ENCODE measurements around the gene KCTD1. TPM values are rescaled to one million over a fixed set of nuclear protein-coding genes. Genes with fewer than 3 reads are reported as not detected.

KCTD1 gene
- 22.3 and 22.6 TPM in 2 replicates for total RNA-seq (2014; rRNA removed; shearing (Covaris generic))

DNA sequence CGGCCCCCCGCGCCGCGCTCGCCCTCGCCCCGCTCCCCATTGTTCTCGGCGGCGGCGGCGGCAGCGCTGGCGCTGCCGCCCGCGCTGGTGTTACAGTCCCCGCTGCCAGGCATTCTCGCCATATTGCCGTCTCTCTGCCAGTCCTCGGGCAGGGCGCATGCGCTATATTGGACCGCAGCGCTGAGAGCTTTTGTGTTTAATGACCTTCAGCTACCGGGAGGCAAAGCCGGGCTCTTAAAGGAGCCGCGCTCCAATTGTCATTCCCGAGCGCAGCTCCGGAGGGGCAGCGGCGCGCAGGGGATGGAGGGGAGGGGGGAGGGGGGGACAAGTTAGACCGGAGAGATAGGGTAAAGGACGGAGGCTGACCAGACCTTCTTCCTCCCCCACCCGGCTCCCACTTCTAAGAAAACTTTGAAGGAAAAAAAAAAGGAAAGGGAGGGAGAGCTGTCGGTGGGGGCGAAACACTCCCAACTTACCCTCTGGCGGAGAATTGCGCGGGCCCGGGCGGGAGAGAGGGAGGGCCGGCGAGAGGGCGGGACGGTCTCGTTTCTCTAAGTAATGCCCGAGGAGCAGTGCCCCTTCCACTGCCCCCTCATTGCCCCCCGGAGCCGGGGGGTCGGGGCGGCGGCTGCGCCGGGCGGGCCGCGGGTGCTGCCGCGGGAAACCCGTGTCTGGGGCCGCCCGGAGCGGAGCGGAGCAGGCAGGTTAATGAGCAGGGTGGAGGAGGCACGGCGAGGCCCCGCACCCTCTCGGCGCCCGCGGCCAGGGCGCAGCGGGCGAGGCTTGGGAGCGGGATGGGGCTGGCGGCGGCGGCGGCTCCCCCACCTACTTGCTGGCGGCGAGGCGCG, at the start of gene KCTD1:
KCTD1 (minus strand) TSS at position 139 of the 848 bp plus-strand sequence; CDS start at position 122, 17 bp downstream.
- DNase-seq (ENCODE audit: low read depth): peak; percentile 85

DNA sequence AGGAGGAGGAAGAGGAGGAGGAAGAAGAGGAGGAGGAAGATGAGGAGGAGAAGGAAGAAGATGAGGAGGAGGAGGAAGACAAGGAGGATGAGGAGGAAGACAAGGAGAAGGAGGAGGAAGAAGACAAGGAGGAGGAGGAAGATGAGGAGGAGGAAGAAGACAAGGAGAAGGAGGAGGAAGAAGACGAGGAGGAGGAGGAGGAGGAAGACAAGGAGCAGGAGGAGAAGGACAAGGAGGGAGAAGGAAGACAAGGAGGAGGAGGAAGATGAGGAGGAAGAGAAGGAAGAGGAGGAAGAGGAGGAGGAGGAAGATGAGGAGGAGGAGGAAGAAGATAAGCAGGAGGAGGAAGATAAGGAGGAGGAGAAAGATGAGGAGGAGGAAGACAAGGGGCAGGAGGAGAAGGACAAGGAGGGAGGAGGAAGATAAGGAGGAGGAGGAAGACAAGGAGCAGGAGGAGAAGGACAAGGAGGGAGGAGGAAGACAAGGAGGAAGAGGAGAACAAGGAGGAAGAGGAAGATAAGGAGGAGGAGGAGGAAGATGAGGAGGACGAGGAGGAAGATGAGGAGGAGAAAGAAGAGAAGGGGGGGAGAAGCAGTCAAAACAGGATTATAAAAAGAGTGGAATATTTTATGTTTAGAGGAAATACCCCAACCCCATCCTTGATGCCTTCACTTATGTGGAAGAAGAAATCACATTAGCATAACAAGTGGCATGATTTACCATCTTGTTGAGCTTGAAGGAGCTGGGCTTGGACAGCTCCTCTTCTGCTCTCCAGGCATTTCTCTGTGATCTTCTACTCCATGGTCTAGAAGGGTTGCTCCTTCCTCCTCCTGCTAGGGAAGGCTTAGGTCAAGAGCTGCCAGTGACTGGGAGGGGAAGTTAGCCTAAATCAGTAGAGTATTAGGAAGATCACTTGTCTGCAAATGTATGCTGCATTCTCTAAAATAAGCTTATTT, 45.3 kb upstream of the KCTD1 start:
- DNase-seq (ENCODE audit: low read depth): no peak

DNA sequence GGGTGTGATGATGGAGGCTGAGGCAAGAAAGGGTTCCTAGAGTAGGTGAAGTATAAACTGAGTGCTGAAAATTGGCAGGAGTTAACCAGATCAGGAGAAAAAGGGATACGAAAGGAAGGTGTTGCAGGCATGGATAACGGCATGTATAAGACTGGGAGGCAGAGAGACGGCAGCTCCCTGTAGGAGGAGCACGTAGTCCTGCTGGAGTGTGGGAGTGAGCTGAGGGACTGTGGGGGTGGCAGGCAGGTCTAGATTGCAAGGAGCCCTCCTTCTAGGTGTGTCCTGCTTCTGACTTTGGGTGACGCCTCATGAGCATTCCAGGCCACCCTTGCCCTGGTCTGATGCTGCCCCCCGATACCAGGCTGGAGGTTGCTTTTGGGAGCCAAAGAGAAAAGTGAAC, 36.4 kb upstream of the KCTD1 start:
- DNase-seq (ENCODE audit: low read depth): no peak

- peak; percentile 64 for DNase-seq (ENCODE audit: low read depth)
These were observed 31.7 kb upstream of the KCTD1 start for GRCh38 chr18:26579941-26580618.

DNA sequence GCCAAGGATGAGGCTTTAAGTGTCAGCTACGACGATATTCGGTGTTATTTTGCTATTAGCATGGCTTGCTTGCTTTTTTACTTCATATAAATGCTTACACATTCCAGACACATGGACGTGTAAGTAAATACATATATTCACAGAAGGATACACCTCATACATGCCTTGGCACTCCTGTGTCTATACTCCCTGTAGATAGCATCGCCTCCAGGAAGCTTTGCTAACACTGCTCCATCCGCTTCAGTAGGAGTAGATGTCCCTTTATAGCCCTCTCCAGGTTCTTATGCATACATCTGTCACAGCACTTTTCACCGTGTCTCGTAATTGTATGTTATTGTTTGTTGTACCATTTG, 27.5 kb upstream of the KCTD1 start:
- DNase-seq (ENCODE audit: low read depth): peak; percentile 2

DNA sequence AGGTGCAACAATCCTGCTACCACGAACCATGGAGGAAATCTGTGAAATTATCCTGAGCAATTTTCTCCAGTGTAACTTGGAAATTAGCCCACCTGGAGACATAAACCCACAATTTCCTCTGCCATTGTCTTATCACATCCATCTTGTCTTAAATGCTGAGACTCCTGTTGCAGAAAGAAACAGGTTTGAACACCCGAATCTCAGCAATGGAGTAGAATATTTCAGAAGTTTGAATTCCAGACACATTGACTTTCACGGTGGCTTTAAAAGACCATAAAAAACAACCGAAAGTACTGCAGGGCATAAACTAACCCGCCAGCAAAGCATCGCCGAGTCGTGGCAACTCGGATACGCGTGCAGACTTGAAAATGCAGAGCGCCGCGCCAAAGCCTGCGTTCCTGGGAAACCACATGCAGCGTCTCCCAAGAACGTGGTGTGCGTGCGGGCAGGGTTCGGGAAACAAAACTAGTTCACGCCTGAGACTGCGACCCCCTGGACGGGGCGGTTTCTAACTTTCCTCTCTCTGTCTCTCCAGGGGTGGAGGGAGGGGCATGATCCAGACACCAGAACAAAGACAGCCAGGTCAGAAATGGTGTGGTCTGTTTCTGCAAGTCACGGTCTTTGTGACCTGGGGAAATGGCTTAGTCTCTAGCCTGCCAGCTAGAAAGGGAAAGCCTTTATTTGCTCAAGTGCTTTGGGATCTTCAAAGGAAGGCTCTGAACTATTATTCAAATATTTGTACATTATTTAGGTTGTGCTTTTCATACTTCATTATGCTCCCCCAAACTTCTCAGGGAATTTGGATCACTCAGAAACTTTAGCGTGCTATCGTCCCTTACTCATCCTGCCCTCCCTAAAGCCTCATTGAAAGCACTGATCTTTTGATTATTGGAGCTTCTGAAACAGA, 26.9 kb upstream of the KCTD1 start:
- DNase-seq (ENCODE audit: low read depth): peak; percentile 71

GRCh38 chr18:26568926-26569665, 20.7 kb upstream of the KCTD1 start:
- no peak for DNase-seq (ENCODE audit: low read depth)

DNA sequence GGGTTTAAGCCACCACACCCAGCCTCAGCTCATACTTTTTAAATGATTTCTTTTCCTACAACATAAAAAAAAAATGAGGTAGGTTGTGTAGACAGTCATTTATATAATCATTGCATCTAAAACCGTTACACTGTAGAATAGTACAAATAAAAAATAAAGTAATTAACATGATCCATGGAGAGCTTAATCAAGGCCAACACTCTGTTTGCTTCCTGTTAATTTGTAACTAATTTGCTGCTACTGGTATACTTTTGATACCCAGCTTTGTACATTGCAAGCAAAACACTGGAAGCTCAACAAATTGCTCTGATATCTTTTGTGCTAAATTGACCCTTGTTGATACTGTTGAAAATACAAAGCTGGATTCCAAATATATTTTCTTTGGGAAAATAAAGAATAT, 20.2 kb upstream of the KCTD1 start:
- no peak for DNase-seq (ENCODE audit: low read depth)

GRCh38 chr18:26566874-26567555, 18.7 kb upstream of the KCTD1 start:
- no peak for DNase-seq (ENCODE audit: low read depth)

DNA sequence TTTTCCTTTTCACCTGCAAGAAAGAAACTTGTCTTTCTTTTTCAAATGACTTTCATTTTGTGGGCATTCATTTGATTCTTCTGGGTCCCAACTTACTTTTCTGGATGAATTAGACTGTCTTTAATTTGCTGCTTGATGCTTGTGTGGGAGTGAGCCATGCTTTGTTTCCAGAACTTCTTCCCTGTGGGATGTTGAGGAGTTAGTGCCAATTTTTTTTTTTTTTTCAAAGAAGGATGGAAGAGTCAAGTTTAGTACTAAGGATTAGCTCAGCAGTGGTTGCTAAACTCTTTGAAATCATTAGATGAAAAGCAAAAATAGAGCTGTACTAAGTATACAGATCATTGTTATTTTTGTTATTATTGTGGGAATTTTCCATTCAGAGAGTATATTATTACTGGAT, 17.2 kb upstream of the KCTD1 start:
- no peak for DNase-seq (ENCODE audit: low read depth)

- DNase-seq (ENCODE audit: low read depth): no peak
These were observed 14.7 kb upstream of the KCTD1 start for GRCh38 chr18:26563024-26563423.

DNA sequence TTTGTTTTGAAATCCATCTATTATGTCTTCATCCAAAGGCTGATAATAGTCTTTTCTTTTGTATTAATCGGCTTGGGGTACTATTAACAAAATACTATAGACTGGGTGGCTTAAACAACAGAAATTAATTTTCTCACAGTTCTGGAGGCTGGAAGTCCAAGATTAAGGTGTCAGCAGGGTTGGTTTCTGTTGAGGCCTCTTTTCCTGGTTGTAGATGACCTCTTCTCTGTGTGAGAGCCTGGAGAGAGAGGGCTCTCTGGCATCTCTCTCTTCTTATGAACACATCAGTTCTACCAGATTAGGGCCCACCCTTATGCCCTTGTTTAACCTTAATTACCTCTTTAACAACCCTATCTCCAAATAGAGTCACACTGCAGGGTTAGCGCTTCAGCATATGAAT, 14.2 kb upstream of the KCTD1 start:
- no peak for DNase-seq (ENCODE audit: low read depth)

GRCh38 chr18:26561769-26562168, 13.4 kb upstream of the KCTD1 start:
- DNase-seq (ENCODE audit: low read depth): no peak

- DNase-seq (ENCODE audit: low read depth): no peak
These were observed 8.2 kb upstream of the KCTD1 start for GRCh38 chr18:26556573-26556972.

DNA sequence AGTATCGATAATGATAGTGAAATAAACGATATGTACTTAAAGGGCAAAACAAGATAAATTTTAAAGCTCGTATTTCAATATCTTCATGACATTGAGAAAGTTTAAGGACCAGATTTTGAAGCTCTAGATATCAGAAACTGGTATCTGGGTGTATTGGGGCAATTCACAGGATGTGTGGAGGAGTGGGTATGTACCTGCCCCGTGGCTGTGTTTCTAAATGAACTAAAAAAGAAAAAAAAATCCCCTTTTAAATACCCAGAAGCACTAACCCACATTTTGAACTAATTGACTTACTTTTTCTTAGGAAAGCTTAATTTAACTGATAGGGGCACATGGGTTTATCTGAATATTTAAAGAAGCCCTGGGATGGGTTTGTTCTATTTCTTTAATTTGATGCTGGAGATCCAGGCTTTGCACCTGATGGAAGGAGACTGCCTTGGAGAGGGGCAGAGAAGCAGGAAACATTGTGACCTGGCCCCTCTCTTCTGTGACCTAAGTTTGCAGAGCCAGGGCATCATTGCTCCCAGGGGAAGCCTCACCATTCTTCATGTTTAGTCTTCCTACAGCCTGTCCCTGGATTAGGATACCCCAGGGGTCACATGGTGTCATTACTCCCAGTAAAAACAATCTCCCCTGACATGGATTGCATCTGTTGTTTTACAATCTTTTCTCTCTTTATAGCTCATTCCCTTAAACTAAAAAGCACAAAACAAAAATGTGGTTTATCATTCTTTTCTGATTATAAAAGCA, 7.6 kb upstream of the KCTD1 start:
- no peak for DNase-seq (ENCODE audit: low read depth)

DNA sequence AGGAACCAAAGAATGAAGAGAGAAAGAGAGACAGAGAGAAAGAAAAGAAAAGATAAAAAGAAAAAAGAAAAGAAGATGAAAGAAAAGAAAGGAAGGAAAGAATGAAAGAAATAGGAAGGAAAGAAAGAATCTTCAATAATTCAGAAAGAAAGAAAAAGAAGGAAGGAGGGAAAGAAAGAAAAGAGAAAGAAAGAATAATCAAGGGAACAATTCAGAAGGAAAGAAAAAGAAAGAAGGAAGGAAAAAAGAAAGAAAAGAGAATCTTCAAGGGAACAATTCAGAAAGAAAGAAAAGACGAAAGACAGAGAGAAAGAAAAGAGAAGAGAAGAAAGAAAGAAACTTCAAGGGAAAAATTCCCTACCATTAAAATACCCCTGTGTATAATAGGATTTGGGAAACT, 5.6 kb upstream of the KCTD1 start:
- DNase-seq (ENCODE audit: low read depth): no peak

DNA sequence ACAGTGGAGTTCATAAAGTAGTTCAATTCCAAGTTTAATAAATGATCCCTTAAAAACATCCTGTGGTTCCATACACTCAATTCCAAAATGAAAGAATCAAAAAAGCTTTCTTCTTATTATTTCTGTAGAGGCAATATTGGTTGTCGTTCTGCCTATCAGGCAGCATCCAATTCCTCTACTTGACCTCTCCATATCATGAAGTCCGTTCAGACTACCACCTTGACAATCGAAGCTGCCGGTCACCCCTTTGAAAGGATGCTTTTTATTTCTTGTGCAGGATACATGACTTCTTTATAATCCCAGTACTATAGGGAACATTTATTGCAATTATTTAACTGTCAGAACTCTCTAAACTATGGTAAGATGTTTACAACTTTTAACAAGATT, 3.3 kb upstream of the KCTD1 start:
- DNase-seq (ENCODE audit: low read depth): no peak

DNA sequence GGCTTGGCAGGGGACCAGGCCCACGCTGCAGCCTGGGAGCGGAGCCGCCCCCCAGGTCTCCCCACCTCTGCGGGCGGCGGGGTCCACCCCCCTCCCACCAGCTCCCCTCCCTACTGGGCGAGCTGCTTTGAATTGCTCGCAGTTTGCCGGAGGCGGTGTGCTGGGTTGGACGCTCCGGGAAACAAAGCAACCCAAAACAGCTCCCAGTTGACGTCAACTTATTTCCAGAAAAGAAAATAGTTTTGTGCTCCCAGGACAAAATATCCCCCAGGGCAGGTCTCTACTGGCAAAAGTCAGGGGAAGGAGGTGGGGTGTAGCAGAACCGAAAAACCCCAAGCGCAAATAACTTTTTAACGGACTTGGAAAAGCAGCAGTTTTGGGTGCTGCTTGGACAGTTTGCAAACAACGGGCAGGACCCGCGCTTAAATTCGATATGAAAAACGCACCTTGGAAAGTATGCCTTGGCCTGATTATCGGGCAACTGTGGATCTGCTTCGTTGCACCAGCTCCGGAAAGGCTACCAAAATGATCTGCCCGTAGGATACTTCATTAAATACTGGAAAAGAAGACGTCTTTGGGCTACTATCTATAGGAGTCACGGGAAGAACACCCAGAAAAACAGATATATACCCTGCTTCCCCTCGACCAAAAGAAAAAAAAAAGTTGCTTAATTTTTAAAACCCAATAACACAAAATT, 2.8 kb upstream of the KCTD1 start:
- no peak for DNase-seq (ENCODE audit: low read depth)
